HepG2 (cell line): ENCODE results near the gene RBBP8NL. TPM values are rescaled to one million over a fixed set of nuclear protein-coding genes. Genes with fewer than 3 reads are reported as not detected.

Experiments
- ARID3A ChIP-seq: IDR thresholded peaks from 2 replicates; pipeline ENCODE4 v1.6.1; 2012; ENCODE audit warnings: low read depth, low read length, improper control_type of control experiment
- MYNN ChIP-seq: sonication (generic); formaldehyde crosslinking; IDR thresholded peaks from 2 replicates; pipeline ENCODE4 v1.4.0; 2020; ENCODE audit warnings: mild to moderate bottlenecking, low read depth, missing genetic modification reagents
- PAXIP1 ChIP-seq: sonication (generic); formaldehyde crosslinking; conservative IDR thresholded peaks from 2 replicates; pipeline ENCODE4 v1.4.0; 2020; ENCODE audit warnings: mild to moderate bottlenecking, missing genetic modification reagents, moderate library complexity
- SP4 ChIP-seq: sonication (generic); formaldehyde crosslinking; IDR thresholded peaks from 2 replicates; pipeline ENCODE4 v1.8.1; 2023; ENCODE audit warnings: mild to moderate bottlenecking, missing genetic modification reagents
- TEAD2 ChIP-seq: sonication (generic); formaldehyde crosslinking; IDR thresholded peaks from 2 replicates; pipeline ENCODE4 v1.9.0; 2021; ENCODE audit warnings: missing genetic modification reagents
- U2AF1 ChIP-seq: fragments of 200-400 bp; formaldehyde crosslinking; optimal IDR thresholded peaks from 2 replicates; pipeline ENCODE3; 2017; ENCODE audit warnings: mild to moderate bottlenecking, low read depth, low read length
- YEATS4 ChIP-seq: sonication (generic); formaldehyde crosslinking; IDR thresholded peaks from 2 replicates; pipeline ENCODE4 v1.4.0; 2020; ENCODE audit warnings: missing genetic modification reagents, borderline replicate concordance
- ZEB1 ChIP-seq: IDR thresholded peaks from 2 replicates; pipeline ENCODE4 v1.6.1; 2012; ENCODE audit warnings: mild to moderate bottlenecking, low read depth, inconsistent platforms; ENCODE audit not compliant: insufficient replicate concordance
- ZHX2 ChIP-seq, 2 experiments: sonication (generic) in 1 of 2; formaldehyde crosslinking in 1 of 2; IDR thresholded peaks; 2 replicates each; pipeline versions ENCODE4 v1.6.1 to v1.9.0; 2014 to 2022; ENCODE audit warnings: antibody characterized with exemption in 1 of 2, borderline replicate concordance in 1 of 2, inconsistent platforms in 1 of 2, low read depth in 1 of 2, missing genetic modification reagents in 1 of 2
- ZNF101 ChIP-seq: sonication (generic); formaldehyde crosslinking; IDR thresholded peaks from 2 replicates; pipeline ENCODE4 v1.4.0; 2020; ENCODE audit warnings: mild to moderate bottlenecking, low read depth, missing genetic modification reagents, borderline replicate concordance
- ZNF841 ChIP-seq: sonication (generic); formaldehyde crosslinking; IDR thresholded peaks from 2 replicates; pipeline ENCODE4 v1.8.1; 2023; ENCODE audit warnings: missing genetic modification reagents, borderline replicate concordance
- polyA plus RNA-seq, 8 experiments: library from polyadenylated mRNA; depleted of rRNA in 3 of 8; stranded (reverse) in 7 of 8; unstranded in 1 of 8; fragments of >200 nt; fragmentation: Illumina TruSeq in 4 of 8; extraction: Trizol in 4 of 8; gene quantifications; 2 replicates each; pipeline versions ENCODE4 v1.2.1 to v1.2.3, GENCODE V29; 2011 to 2016; ENCODE audit warnings: low read depth in 4 of 8, missing spikeins in 1 of 8, mixed read lengths in 1 of 8; ENCODE audit not compliant: insufficient read depth in 1 of 8
- total RNA-seq, 5 experiments: library from RNA; depleted of rRNA; stranded (reverse); fragments of >200 nt; fragmentation: Illumina TruSeq; extraction: Trizol; gene quantifications; 2 replicates each; pipeline ENCODE4 v1.2.3, GENCODE V29; 2016; ENCODE audit warnings: low read depth in 1 of 5
- TF ChIP-seq, protein P1 (sequence below): sonication (generic); formaldehyde crosslinking; IDR thresholded peaks from 2 replicates; pipeline ENCODE4 v1.4.0; 2020; ENCODE audit warnings: mild to moderate bottlenecking, missing genetic modification reagents

RBBP8NL gene
- total and polyA plus RNA-seq, 2 of the 13 experiments (the other 11 are each of a cell fraction or from before 2014, with no cell fraction given), result 0.69 to 0.86 TPM

DNA sequence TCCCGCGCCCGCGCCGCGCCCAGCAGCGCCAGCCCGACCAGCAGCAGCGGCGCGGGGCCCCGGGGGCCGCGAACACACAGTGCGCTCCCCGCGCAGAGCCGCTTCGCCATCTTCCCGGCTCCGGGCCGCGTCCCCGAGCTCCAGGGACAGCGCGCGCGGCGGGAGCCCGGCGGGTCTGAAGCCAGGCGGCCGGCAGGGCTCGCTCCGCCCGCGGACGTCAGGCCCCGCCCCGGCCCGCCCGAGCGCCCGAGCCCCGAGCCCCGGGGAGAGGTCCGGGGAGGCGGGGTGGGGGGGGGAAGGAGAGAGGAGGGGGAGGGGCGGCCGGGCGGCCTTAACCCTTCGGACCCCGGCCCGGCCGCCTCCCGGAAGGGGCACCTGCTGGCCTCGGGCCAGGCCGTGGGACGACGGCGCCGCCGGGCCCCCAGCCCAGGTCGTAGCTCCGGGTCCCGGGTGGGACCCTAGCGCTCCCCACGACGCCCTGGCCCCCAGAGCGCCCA is 60.2 kb downstream of the RBBP8NL start, which contains the start of gene LAMA5 (continued):
- TF ChIP-seq ZHX2 (IDR thresholded peaks at IDR 0.05; ENCODE audit: low read depth) (no peak), ZHX2 (CRISPR knock-in tag; IDR thresholded peaks at IDR 0.05; ENCODE audit: borderline replicate concordance) (no peak; the same call in 1 of the 2 replicates), ZEB1 (no peak), YEATS4 (CRISPR knock-in tag) (no peak), ZNF841 (CRISPR knock-in tag) (no peak), ARID3A (no peak), ZNF101 (CRISPR knock-in tag) (no peak), TEAD2 (CRISPR knock-in tag) (no peak), MYNN (no peak), U2AF1 (no peak), PAXIP1 (CRISPR knock-in tag) (no peak), SP4 (CRISPR knock-in tag) (peak; percentile 70)
- TF ChIP-seq, protein P1, sequence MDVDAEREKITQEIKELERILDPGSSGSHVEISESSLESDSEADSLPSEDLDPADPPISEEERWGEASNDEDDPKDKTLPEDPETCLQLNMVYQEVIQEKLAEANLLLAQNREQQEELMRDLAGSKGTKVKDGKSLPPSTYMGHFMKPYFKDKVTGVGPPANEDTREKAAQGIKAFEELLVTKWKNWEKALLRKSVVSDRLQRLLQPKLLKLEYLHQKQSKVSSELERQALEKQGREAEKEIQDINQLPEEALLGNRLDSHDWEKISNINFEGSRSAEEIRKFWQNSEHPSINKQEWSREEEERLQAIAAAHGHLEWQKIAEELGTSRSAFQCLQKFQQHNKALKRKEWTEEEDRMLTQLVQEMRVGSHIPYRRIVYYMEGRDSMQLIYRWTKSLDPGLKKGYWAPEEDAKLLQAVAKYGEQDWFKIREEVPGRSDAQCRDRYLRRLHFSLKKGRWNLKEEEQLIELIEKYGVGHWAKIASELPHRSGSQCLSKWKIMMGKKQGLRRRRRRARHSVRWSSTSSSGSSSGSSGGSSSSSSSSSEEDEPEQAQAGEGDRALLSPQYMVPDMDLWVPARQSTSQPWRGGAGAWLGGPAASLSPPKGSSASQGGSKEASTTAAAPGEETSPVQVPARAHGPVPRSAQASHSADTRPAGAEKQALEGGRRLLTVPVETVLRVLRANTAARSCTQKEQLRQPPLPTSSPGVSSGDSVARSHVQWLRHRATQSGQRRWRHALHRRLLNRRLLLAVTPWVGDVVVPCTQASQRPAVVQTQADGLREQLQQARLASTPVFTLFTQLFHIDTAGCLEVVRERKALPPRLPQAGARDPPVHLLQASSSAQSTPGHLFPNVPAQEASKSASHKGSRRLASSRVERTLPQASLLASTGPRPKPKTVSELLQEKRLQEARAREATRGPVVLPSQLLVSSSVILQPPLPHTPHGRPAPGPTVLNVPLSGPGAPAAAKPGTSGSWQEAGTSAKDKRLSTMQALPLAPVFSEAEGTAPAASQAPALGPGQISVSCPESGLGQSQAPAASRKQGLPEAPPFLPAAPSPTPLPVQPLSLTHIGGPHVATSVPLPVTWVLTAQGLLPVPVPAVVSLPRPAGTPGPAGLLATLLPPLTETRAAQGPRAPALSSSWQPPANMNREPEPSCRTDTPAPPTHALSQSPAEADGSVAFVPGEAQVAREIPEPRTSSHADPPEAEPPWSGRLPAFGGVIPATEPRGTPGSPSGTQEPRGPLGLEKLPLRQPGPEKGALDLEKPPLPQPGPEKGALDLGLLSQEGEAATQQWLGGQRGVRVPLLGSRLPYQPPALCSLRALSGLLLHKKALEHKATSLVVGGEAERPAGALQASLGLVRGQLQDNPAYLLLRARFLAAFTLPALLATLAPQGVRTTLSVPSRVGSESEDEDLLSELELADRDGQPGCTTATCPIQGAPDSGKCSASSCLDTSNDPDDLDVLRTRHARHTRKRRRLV, result no peak
